Loucy (cell line): ENCODE measurements around the gene CTRL.

Experiments
- H2AFZ ChIP-seq: fragments of 200-600 bp; sonication (generic); 2 replicates; pipeline ENCODE4 v1.6.0; 2016; ENCODE audit warnings: antibody characterized with exemption, mild to moderate bottlenecking, low read length, moderate library complexity
- H3F3A ChIP-seq: fragments of 200-600 bp; 2 replicates; pipeline ENCODE4 v1.6.0; 2016; ENCODE audit warnings: antibody characterized with exemption, low read depth, mild to moderate bottlenecking
- H3K27me3 ChIP-seq: fragments of 200-600 bp; sonication (generic); 2 replicates; pipeline ENCODE4 v1.6.1; 2014; ENCODE audit warnings: low read length, mild to moderate bottlenecking; ENCODE audit not compliant: insufficient read depth, poor library complexity, severe bottlenecking
- H3K36me3 ChIP-seq: fragments of 200-600 bp; sonication (generic); 2 replicates; pipeline ENCODE4 v1.6.1; 2016; ENCODE audit warnings: low read length; ENCODE audit not compliant: insufficient read depth
- H3K4me1 ChIP-seq: fragments of 200-600 bp; sonication (generic); 2 replicates; pipeline ENCODE4 v1.5.1; 2014; ENCODE audit warnings: low read length, mild to moderate bottlenecking; ENCODE audit not compliant: insufficient read depth, poor library complexity, severe bottlenecking
- H3K4me2 ChIP-seq: fragments of 200-600 bp; sonication (generic); 2 replicates; pipeline ENCODE4 v1.6.0; 2014; ENCODE audit warnings: antibody characterized with exemption, low read length, low read depth, mild to moderate bottlenecking; ENCODE audit not compliant: poor library complexity, severe bottlenecking
- H3K4me3 ChIP-seq: fragments of 200-600 bp; sonication (generic); 2 replicates; pipeline ENCODE4 v1.5.1; 2014; ENCODE audit warnings: low read length, mild to moderate bottlenecking, mixed read lengths; ENCODE audit not compliant: poor library complexity, severe bottlenecking
- H3K79me2 ChIP-seq: fragments of 200-600 bp; sonication (generic); 2 replicates; pipeline ENCODE4 v1.6.1; 2014; ENCODE audit warnings: low read length; ENCODE audit not compliant: insufficient read depth
- H3K9ac ChIP-seq: fragments of 200-600 bp; sonication (generic); 2 replicates; pipeline ENCODE4 v1.6.0; 2014; ENCODE audit warnings: mild to moderate bottlenecking, low read depth, low read length, moderate library complexity; ENCODE audit not compliant: poor library complexity, severe bottlenecking
- H3K9me2 ChIP-seq: fragments of 200-600 bp; sonication (generic); replicated peaks from 2 replicates; pipeline ENCODE4 v1.6.1; 2016; ENCODE audit warnings: low read depth, low read length, mixed read lengths
- H3K9me3 ChIP-seq: fragments of 200-600 bp; sonication (generic); 2 replicates; pipeline ENCODE4 v1.6.1; 2014; ENCODE audit warnings: mild to moderate bottlenecking, antibody characterized with exemption, low read length, low read depth; ENCODE audit not compliant: insufficient read depth
- H4K20me1 ChIP-seq: fragments of 200-600 bp; sonication (generic); 2 replicates; pipeline ENCODE4 v1.6.0; 2014; ENCODE audit warnings: antibody characterized with exemption, low read length, mild to moderate bottlenecking; ENCODE audit not compliant: insufficient read depth, poor library complexity, severe bottlenecking
- CTCF ChIP-seq: fragments of 200-600 bp; sonication (generic); conservative IDR thresholded peaks from 2 replicates; pipeline ENCODE4 v1.5.1; 2014; ENCODE audit warnings: mild to moderate bottlenecking, antibody characterized with exemption, low read length
- EZH2phosphoT487 ChIP-seq: fragments of 200-600 bp; IDR thresholded peaks from 2 replicates; pipeline ENCODE4 v1.6.1; 2018; ENCODE audit warnings: antibody characterized with exemption, mild to moderate bottlenecking, moderate library complexity, borderline replicate concordance

CTRL gene

DNA sequence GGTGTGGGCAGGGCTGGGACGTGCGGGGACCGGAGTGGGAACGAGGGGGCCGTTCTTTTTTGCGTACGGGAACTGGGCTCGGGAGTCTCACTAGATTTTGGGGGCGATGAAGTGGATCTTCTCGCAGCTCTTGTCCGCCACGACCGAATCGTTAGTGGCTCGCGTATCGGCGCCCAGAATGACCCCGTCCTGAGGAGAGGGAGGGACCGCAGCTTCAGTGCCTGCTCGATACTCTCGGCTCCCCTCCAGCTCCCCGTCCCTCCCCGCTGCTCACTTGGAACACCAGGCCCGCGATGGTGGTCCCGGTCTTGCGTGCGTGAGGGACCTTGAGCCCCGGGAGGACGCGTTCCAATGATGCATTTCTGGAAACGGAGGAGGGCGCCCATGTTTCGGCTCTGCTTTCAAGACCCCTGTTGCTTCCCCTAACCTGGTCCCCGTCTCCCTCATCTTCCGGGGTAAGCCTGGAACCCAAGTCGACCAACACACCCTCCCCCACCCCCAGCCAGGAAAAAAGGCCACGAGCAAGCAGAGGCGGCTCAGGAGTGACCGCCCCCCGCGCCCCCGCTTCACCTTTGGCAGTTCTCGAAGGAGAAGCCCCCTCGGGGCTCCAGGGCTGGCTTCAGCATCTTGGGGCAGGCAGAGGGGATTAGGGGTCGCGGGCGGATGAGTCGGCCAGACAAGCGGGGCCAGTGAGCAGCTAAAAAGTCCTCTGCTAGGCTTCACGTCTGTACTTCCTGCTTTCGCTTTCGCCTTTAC lies 4.6 kb upstream of the CTRL start, which contains the start of gene PSMB10:
PSMB10 (minus strand) TSS at position 727 of the 756 bp plus-strand sequence; CDS start at position 626, 101 bp downstream.
- TF ChIP-seq EZH2phosphoT487 (no peak), CTCF (no peak)
- peak within 1 kb of the TSS; percentile 80 for H3K4me3 ChIP-seq

DNA sequence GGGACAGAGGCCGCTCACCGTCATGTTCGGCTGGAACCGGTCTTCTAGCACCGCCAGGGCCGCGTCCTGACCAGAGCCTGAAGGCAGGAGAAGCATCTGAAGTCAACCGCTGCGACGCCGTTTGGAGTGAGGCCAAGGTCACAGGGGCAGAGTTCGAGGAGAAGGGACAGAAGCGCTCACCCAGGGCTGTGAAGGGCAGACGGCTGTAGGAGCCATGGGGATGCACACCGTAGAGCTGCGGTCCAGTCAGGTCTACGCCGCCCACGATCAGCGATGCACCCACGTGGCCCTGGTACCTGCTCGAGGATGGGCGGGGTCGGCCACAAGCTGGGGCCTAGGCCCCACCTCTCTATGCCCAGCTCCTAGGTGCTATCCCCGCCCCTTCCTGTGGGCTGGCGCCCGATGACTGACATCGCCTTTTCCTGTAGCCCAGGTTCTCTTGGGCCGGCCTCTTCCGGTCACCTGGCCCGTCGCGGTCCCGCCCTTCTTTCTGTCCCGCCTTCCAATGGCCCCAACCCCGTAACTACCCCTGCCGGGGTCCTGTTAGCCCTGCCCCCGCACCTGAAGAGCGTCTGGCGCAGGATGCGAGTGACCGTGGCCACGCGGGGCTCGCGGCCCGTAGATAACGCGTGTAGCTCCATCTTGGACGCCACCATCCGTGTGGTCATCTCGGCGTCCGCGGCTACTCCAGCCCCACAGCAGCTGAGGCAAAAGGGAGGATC lies 3.9 kb upstream of the CTRL start:
- H4K20me1 ChIP-seq, result peaks cover 7% of the 10 kb centered on the region
- H3K9ac ChIP-seq, result peak overlapping the region; percentile 96
- H2AFZ ChIP-seq, result peak overlapping the region; percentile 65

More for the DNA sequence above, 4.6 kb upstream of the CTRL start, which contains the start of gene PSMB10:
- H3K9me3 ChIP-seq, result no peaks in the 10 kb centered on the region
- peak within 1 kb of the TSS; percentile 65 for H2AFZ ChIP-seq
- peak within 1 kb of the TSS; percentile 84 for H3K4me2 ChIP-seq
- H3F3A ChIP-seq, result no peaks in the 10 kb centered on the region; the same call in 1 of the 2 replicates
- H4K20me1 ChIP-seq, result peaks cover 7% of the 10 kb centered on the region
- peaks cover 30% of the 10 kb centered on the region for H3K79me2 ChIP-seq
- H3K4me1 ChIP-seq, result peaks cover 17% of the 10 kb centered on the region
- no peaks in the 10 kb centered on the region for H3K9me2 ChIP-seq
- H3K9ac ChIP-seq, result peak within 1 kb of the TSS; percentile 96
- no peaks in the 10 kb centered on the region for H3K27me3 ChIP-seq
- no peaks in the 10 kb centered on the region; the same call in 1 of the 2 replicates for H3K36me3 ChIP-seq

DNA sequence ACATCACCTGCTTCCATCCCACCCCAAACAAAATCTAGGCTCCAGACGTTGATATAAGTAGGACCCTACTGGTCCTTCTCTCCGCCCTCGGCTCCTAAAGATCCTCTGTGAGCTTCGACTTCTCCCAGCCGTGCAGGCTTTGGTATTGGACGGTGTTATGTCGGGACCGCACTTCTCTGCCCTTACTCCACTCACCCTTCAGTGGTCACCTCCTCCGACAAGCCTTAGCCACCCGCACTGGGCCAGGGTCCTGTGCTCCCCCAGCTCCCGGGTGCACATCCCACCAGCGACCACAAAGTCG lies 3.4 kb upstream of the CTRL start:
- Histone ChIP-seq H4K20me1 (peaks cover 7% of the 10 kb centered on the region), H3F3A (no peaks in the 10 kb centered on the region), H3K4me2 (peak overlapping the region; percentile 84), H2AFZ (no peak overlapping the region), H3K27me3 (no peaks in the 10 kb centered on the region), H3K9ac (peak overlapping the region; percentile 96), H3K4me1 (peaks cover 14% of the 10 kb centered on the region), H3K4me3 (peak overlapping the region; percentile 80), H3K9me2 (no peaks in the 10 kb centered on the region), H3K79me2 (peaks cover 30% of the 10 kb centered on the region), H3K9me3 (no peaks in the 10 kb centered on the region), H3K36me3 (no peaks in the 10 kb centered on the region; the same call in 1 of the 2 replicates)
- TF ChIP-seq EZH2phosphoT487 (no peak), CTCF (no peak)

More for the DNA sequence above, 3.9 kb upstream of the CTRL start:
- peak overlapping the region; percentile 84 for H3K4me2 ChIP-seq
- no peaks in the 10 kb centered on the region; the same call in 1 of the 2 replicates for H3F3A ChIP-seq
- H3K9me2 ChIP-seq, result no peaks in the 10 kb centered on the region
- no peaks in the 10 kb centered on the region for H3K9me3 ChIP-seq
- peak overlapping the region; percentile 80 for H3K4me3 ChIP-seq
- TF ChIP-seq EZH2phosphoT487, result no peak
- no peak for TF ChIP-seq CTCF
- peaks cover 14% of the 10 kb centered on the region for H3K4me1 ChIP-seq
- H3K36me3 ChIP-seq, result no peaks in the 10 kb centered on the region; the same call in 1 of the 2 replicates
- H3K79me2 ChIP-seq, result peaks cover 30% of the 10 kb centered on the region
- no peaks in the 10 kb centered on the region for H3K27me3 ChIP-seq
